ENCODE measurements around the gene MLXIP. TPM values are rescaled to one million over a fixed set of nuclear protein-coding genes. Genes with fewer than 3 reads are reported as not detected.

Gene MLXIP
- total and polyA plus RNA-seq, 9 donors = 23.2 to 111 (median 83.8) TPM

DNA sequence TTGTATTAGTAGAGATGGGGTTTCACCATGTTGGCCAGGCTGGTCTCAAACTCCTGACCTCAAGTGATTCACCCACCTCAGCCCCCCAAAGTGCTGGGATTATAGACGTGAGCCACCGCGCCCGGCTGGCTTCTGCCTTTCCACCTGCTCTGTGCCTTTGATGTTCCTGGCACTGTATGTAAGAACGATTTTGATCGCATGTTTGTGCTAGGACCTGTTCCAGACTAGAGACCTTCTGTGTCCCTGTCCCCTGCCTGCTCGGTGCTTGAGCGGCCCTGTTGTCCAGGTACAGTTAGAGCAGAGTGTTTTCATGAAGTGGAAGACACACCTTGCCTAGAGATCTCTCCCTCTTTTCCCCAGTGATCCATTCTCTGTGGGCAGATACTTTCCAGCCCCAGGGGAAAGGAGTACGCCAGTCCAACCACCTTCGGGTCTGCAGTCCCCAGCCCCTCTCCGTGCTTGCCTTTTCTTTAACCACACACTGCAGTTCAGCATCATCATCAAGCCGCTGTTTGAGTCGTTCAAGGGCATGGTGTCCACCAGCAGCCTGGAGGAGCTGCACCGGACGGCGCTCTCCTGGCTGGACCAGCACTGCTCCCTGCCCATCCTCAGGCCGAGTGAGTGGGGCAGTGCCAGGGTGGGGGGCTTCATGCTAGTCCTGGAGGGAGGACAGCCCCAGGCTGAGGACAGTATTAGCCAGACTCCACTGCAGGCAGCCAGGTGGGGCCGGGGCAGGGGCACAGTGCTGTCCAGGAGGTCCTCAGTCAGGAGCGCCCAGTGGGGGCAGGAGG lies 62.1 kb downstream of the MLXIP start:
- Histone ChIP-seq H3K27ac (no peak overlapping the region), H3K27me3 (no peaks in the 10 kb centered on the region), H3K4me1 (ENCODE audit: insufficient read depth) (no peaks in the 10 kb centered on the region), H3K9me3 (no peaks in the 10 kb centered on the region), H3K36me3 (no peaks in the 10 kb centered on the region), H3K4me3 (no peak overlapping the region)
- intact Hi-C loops (cut with DNase I) = no loop called here
- no peak for TF ChIP-seq POLR2A (IDR thresholded peaks at IDR 0.05)
- TF ChIP-seq EP300 (IDR thresholded peaks at IDR 0.05) = no peak
- TF ChIP-seq, protein P1, sequence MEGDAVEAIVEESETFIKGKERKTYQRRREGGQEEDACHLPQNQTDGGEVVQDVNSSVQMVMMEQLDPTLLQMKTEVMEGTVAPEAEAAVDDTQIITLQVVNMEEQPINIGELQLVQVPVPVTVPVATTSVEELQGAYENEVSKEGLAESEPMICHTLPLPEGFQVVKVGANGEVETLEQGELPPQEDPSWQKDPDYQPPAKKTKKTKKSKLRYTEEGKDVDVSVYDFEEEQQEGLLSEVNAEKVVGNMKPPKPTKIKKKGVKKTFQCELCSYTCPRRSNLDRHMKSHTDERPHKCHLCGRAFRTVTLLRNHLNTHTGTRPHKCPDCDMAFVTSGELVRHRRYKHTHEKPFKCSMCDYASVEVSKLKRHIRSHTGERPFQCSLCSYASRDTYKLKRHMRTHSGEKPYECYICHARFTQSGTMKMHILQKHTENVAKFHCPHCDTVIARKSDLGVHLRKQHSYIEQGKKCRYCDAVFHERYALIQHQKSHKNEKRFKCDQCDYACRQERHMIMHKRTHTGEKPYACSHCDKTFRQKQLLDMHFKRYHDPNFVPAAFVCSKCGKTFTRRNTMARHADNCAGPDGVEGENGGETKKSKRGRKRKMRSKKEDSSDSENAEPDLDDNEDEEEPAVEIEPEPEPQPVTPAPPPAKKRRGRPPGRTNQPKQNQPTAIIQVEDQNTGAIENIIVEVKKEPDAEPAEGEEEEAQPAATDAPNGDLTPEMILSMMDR (IDR thresholded peaks at IDR 0.05) = no peak
- WGBS, 3 donors = 92 to 94% (median 93%) methylated on average over 19 of the region's 19 CpGs
- no peak for DNase-seq

DNA sequence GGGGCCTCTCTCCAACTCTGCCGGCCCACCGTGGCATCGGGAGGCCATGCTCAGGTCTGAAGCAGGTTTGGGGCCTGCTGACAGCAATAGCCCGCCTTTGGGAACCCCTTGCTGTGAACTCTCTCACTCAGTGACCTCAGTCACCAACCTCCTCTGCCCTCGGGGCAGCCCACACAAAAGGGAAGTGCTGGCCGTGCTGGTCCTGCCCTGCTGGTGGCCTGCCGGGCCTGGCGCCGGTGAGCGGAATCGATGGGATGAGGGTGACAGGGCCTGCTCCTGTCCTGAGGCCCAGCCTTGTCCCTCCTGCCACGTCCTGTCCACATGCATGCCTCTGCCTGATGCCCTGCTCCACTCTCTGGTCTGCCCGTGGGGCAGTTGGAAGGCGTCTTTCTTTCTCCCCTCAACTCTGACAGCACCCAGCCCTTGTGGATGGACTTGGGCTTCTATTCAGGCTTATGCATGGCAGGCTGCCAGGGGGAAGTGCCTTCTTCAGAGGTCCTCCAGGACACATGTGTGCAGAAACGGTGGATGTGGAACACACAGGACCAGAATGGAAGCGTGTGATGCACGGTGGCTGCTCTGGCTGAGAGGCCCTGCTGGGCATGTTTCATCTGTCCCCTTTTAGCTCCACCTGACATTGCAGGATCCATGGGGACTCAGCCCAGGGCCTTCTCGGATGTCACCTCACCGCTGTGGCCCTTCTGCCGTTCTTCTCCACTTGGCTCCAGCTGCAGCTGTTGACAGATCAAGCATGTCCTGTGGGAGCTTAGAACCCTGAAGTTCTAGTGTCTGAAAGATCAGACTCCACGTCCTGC lies 63.6 kb downstream of the MLXIP start:
- H3K9me3 ChIP-seq = no peaks in the 10 kb centered on the region
- no peak for DNase-seq
- no peaks in the 10 kb centered on the region for H3K4me1 ChIP-seq (ENCODE audit: insufficient read depth)
- H3K4me3 ChIP-seq = no peak overlapping the region
- 85 to 87% (median 86%) methylated on average over 18 to 21 of the region's 21 CpGs for WGBS, 3 donors
- H3K36me3 ChIP-seq = no peaks in the 10 kb centered on the region
- TF ChIP-seq, protein P1 (IDR thresholded peaks at IDR 0.05) = no peak
- TF ChIP-seq EP300 (IDR thresholded peaks at IDR 0.05) (no peak), POLR2A (IDR thresholded peaks at IDR 0.05) (no peak)
- H3K27me3 ChIP-seq = no peaks in the 10 kb centered on the region
- intact Hi-C loops (cut with DNase I) = no loop called here
- no peak overlapping the region for H3K27ac ChIP-seq

DNA sequence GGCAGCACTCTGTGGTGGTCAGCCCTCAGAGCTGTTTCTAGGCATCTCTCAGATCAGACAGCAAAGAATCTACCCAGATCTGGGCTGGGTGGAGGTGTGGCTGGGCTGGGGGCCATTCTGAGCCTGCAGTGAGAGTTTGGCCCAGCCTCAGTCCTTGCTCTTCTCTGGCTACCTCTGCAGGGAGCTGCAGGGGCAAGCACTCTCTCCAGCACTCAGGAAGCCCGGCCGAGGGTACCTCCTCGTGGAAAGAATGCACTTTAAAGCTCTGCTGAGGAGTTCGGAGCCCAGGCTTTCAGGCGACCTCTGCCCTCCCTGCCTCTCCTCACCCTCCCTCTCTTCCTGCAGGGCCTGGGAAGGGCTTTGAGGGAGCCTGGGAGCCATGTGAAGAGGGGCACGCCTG lies 64.3 kb downstream of the MLXIP start:
- intact Hi-C loops (cut with DNase I) = no loop called here
- Histone ChIP-seq H3K27me3 (no peaks in the 10 kb centered on the region), H3K4me1 (ENCODE audit: insufficient read depth) (no peaks in the 10 kb centered on the region), H3K36me3 (no peaks in the 10 kb centered on the region), H3K27ac (no peak overlapping the region), H3K4me3 (no peak overlapping the region), H3K9me3 (no peaks in the 10 kb centered on the region)
- DNase-seq = no peak
- TF ChIP-seq POLR2A (IDR thresholded peaks at IDR 0.05) = no peak
- TF ChIP-seq EP300 (IDR thresholded peaks at IDR 0.05) = no peak
- TF ChIP-seq, protein P1 (IDR thresholded peaks at IDR 0.05) = no peak
- WGBS, 3 donors = 27 to 44% (median 35%) methylated on average over 5 to 6 of the region's 6 CpGs

DNA sequence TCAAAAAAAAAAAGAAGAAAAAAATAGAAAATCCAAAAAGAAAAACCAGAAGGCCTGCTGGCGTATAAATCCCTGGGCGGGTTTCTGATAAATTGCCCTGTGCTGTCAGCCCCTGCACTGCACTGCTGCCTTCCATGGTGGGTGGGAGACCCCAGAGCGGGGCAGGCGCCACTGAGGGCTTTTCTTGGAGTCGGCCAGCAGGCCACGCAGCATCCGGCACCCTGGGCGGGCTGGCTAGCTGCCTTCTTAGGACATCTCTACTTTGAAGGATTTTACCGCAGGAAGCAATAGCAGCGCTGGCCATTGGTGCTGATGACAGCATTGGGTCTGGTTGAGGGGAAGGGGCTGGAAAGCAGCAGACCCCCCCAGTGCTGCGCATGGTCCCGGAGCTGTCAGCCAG lies 66.3 kb downstream of the MLXIP start:
- intact Hi-C loops (cut with DNase I) = no loop called here
- 87 to 95% (median 94%) methylated on average over 12 of the region's 12 CpGs for WGBS, 3 donors
- Histone ChIP-seq H3K27me3 (no peaks in the 10 kb centered on the region), H3K36me3 (no peaks in the 10 kb centered on the region), H3K4me1 (ENCODE audit: insufficient read depth) (no peaks in the 10 kb centered on the region), H3K9me3 (no peaks in the 10 kb centered on the region), H3K27ac (no peak overlapping the region), H3K4me3 (no peak overlapping the region)
- no peak for DNase-seq
- TF ChIP-seq, protein P1 (IDR thresholded peaks at IDR 0.05) = no peak
- TF ChIP-seq POLR2A (IDR thresholded peaks at IDR 0.05) (no peak), EP300 (IDR thresholded peaks at IDR 0.05) (no peak)

Data from ovary (tissue), 9 donors.